HepG2 (cell line): ENCODE measurements around the gene SERPINE2. TPM values are rescaled to one million over a fixed set of nuclear protein-coding genes. Genes with fewer than 3 reads are reported as not detected.
"Not testable (repeated sequence)": the region's sequence is repeated elsewhere in the genome, so short reads cannot be mapped to it uniquely, and the experiment has no call there.

Experiments used
- ATAC-seq: fragments of 200-7000 bp; cut with Tn5 transposase; 3 replicates; pipeline ENCODE4 v1.9.1; 2020; ENCODE audit warnings: mild to moderate bottlenecking, moderate library complexity
- BruUV-seq: library from RNA; stranded (reverse); fragments of 400-500 nt; replicated peaks from 2 replicates; lab custom pipeline; 2021; lab: Mats Ljungman, UMichigan
- CTCF ChIA-PET: fragments of 300-600 bp; formaldehyde crosslinking; extraction: SDS; loops from one replicate; lab custom pipeline; 2021; ENCODE audit warnings: low total read pairs, inconsistent platforms, low intra/inter-chr PET ratio; lab: Yijun Ruan, JAX
- POLR2A ChIA-PET: fragments of 350-600 bp; sonication (Branson Sonifier 250); formaldehyde crosslinking; loops from one replicate; lab custom pipeline; 2020; ENCODE audit warnings: antibody characterized with exemption, inconsistent platforms; lab: Yijun Ruan, JAX
- DNase-seq: peaks from one replicate; pipeline ENCODE4 v3.0.0-alpha.2; 2015; ENCODE audit warnings: low spot score
- FAIRE-seq: peaks from 3 replicates; lab custom pipeline; 2011; peaks lifted over from hg19 to GRCh38; lab: Jason Lieb, UNC
- H2AFZ ChIP-seq: one replicate; pipeline ENCODE4 v1.6.1; 2011; ENCODE audit warnings: low read length, inconsistent platforms
- H3K27ac ChIP-seq: fragments of 300-600 bp; 3 replicates; pipeline ENCODE4 v1.8.0; 2011; ENCODE audit warnings: mixed run types, mild to moderate bottlenecking, mixed read lengths, low read length, inconsistent platforms; ENCODE audit not compliant: insufficient read depth; ENCODE audit errors: extremely low read length
- H3K27me3 ChIP-seq, 2 experiments: fragments of 200-600 bp in 1 of 2; 2 replicates in 1 of 2; 3 replicates in 1 of 2; pipeline versions ENCODE4 v1.6.0 to v1.8.0; 2011; ENCODE audit warnings: low read length in 2 of 2, mild to moderate bottlenecking in 2 of 2, moderate library complexity in 2 of 2, inconsistent platforms in 1 of 2; ENCODE audit not compliant: insufficient read depth in 2 of 2, control insufficient read depth in 1 of 2
- H3K36me3 ChIP-seq, 2 experiments: fragments of 200-600 bp in 1 of 2; replicated peaks in 1 of 2; 2 replicates in 1 of 2; 3 replicates in 1 of 2; pipeline versions ENCODE4 v1.5.1 to v1.8.0; 2011; ENCODE audit warnings: low read length in 2 of 2, inconsistent platforms in 1 of 2; ENCODE audit not compliant: insufficient read depth in 2 of 2, control insufficient read depth in 1 of 2
- H3K4me1 ChIP-seq: 2 replicates; pipeline ENCODE4 v1.5.1; 2012; ENCODE audit warnings: low read length, inconsistent platforms; ENCODE audit not compliant: insufficient read depth
- H3K4me2 ChIP-seq: 2 replicates; pipeline ENCODE4 v1.6.0; 2011; ENCODE audit warnings: low read depth, low read length, inconsistent platforms
- H3K4me3 ChIP-seq, 3 experiments: fragments of 200-600 bp in 1 of 3; sonication (generic), shearing (Covaris generic) in 1 of 3; replicated peaks in 1 of 3; 2 replicates each; pipeline ENCODE4 v1.5.1; 2011 to 2016; ENCODE audit warnings: low read length in 3 of 3, inconsistent platforms in 2 of 3, low read depth in 2 of 3, mild to moderate bottlenecking in 2 of 3, control low read depth in 1 of 3, mixed read lengths in 1 of 3; ENCODE audit not compliant: insufficient read depth in 1 of 3
- H3K79me2 ChIP-seq: one replicate; pipeline ENCODE4 v1.6.1; 2011; ENCODE audit warnings: low read length, inconsistent platforms; ENCODE audit not compliant: insufficient read depth
- H3K9ac ChIP-seq: 2 replicates; pipeline ENCODE4 v1.6.0; 2011; ENCODE audit warnings: mild to moderate bottlenecking, low read depth, low read length, inconsistent platforms; ENCODE audit not compliant: insufficient read depth
- H3K9me3 ChIP-seq: 2 replicates; pipeline ENCODE4 v1.5.1; 2012; ENCODE audit warnings: mild to moderate bottlenecking, low read length
- H4K20me1 ChIP-seq: 2 replicates; pipeline ENCODE4 v1.6.0; 2011; ENCODE audit warnings: inconsistent platforms, mild to moderate bottlenecking, low read length, moderate library complexity; ENCODE audit not compliant: insufficient read depth
- KDM3A ChIP-seq: IDR thresholded peaks from 2 replicates; pipeline ENCODE4 v1.6.1; 2018; ENCODE audit warnings: low read depth, missing compliant biosample characterization
- SRSF1 ChIP-seq: fragments of 200-400 bp; formaldehyde crosslinking; optimal IDR thresholded peaks from 2 replicates; pipeline ENCODE3; 2017; ENCODE audit warnings: mild to moderate bottlenecking, low read depth, low read length, moderate library complexity
- ZNF496 ChIP-seq: sonication (generic); formaldehyde crosslinking; IDR thresholded peaks from 2 replicates; pipeline ENCODE4 v1.8.1; 2023; ENCODE audit warnings: mild to moderate bottlenecking, moderate library complexity, missing genetic modification reagents; ENCODE audit not compliant: insufficient replicate concordance
- ZNF644 ChIP-seq: IDR thresholded peaks from 2 replicates; pipeline ENCODE4 v1.6.1; 2016; ENCODE audit warnings: low read depth
- WGBS: methylation state at CpG from one replicate; pipeline ENCODE4 v1.1.6; 2017; ENCODE audit warnings: low lambda C conversion rate; 5-methylcytosine and 5-hydroxymethylcytosine counted together
- in situ Hi-C: cut with HindIII; loops from 2 replicates; pipeline ENCODE4 v1.10.0; 2017; ENCODE audit warnings: low pct_unique_long_range_greater_than_20kb; ENCODE audit not compliant: extremely low pct_ligation_motif_present
- intact Hi-C: fragments of 100-400 bp; cut with micrococcal nuclease; formaldehyde crosslinking; loops from one replicate; pipeline ENCODE4 v1.10.0; 2022; ENCODE audit not compliant: unreplicated experiment
- polyA plus RNA-seq, 8 experiments: library from polyadenylated mRNA; depleted of rRNA in 3 of 8; stranded (reverse) in 7 of 8; unstranded in 1 of 8; fragments of >200 nt; fragmentation: Illumina TruSeq in 4 of 8; extraction: Trizol in 4 of 8; gene quantifications; 2 replicates each; pipeline versions ENCODE4 v1.2.1 to v1.2.3, GENCODE V29; 2011 to 2016; ENCODE audit warnings: low read depth in 4 of 8, missing spikeins in 1 of 8, mixed read lengths in 1 of 8; ENCODE audit not compliant: insufficient read depth in 1 of 8
- total RNA-seq, 5 experiments: library from RNA; depleted of rRNA; stranded (reverse); fragments of >200 nt; fragmentation: Illumina TruSeq; extraction: Trizol; gene quantifications; 2 replicates each; pipeline ENCODE4 v1.2.3, GENCODE V29; 2016; ENCODE audit warnings: low read depth in 1 of 5
- TF ChIP-seq, protein P1 (sequence below): sonication (generic); formaldehyde crosslinking; IDR thresholded peaks from 2 replicates; pipeline ENCODE4 v1.8.0; 2022; ENCODE audit warnings: mild to moderate bottlenecking, missing genetic modification reagents, borderline replicate concordance

SERPINE2 gene
- total and polyA plus RNA-seq, 2 of the 13 experiments (the other 11 are each of a cell fraction or from before 2014, with no cell fraction given) = 7.9 to 18.1 TPM

DNA sequence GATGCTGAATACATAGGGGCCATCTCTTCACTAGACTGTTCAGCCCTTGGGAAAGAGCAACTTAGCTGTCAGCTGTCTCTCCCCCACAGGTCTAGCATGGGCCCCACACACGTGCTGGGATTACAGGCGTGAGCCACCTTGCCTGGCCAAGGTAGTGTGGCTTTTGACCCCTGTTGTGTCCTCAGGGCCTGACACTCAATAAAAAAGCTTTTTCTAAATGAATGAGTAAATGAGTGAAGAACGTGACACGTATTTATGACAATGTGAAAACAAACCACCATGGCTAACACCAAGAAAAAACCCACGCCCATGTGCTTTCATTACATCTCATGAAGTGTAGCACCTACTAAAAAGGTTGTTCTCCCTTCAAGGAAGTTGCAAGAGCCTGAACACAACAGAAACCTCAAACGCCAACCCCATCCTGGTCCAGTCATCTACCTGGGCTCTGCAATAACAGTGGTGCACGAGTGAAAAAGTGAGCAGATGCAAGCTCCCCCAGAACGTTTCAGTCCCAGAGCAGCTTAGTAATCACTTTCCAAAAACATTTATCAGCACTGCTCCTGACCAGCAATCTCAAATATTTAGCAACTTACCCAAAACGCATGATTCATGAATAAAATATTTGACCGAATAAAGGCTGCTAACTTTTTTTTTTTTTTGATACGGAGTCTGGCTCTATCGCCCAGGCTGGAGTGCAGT, 97.4 kb downstream of the SERPINE2 start:
- intact Hi-C loops = no loop called here
- no peak overlapping the region for H2AFZ ChIP-seq
- H3K4me2 ChIP-seq = no peak overlapping the region; the same call in 1 of the 2 replicates
- DNase-seq (no peak), ATAC-seq (no peak), FAIRE-seq (no peak)
- WGBS = 81% methylated on average over 12 of the region's 12 CpGs
- H3K27me3 ChIP-seq = no peaks in the 10 kb centered on the region; a peak in 1 of 5 replicates
- no peaks in the 10 kb centered on the region for H3K9me3 ChIP-seq
- TSS peak; percentile 12 for BruUV-seq
- no peak for TF ChIP-seq SRSF1
- no peak for TF ChIP-seq ZNF496 (CRISPR knock-in tag)
- no peak for TF ChIP-seq KDM3A (CRISPR knock-in tag)
- no peaks in the 10 kb centered on the region for H3K36me3 ChIP-seq
- no peak overlapping the region for H3K4me3 ChIP-seq
- peaks cover 63% of the 10 kb centered on the region for H3K4me1 ChIP-seq
- ChIA-PET POLR2A (interaction anchor here (2.0 kb wide), 1 partner anchor 12 kb away, joined by 19 read pairs; no protein-coding TSS in a partner anchor), CTCF (no interaction called here)
- peaks cover 11% of the 10 kb centered on the region; the same call in 1 of the 2 replicates for H4K20me1 ChIP-seq
- no peak overlapping the region for H3K9ac ChIP-seq
- in situ Hi-C loops = no loop called here
- no peak overlapping the region for H3K27ac ChIP-seq
- peaks cover 75% of the 10 kb centered on the region for H3K79me2 ChIP-seq

- not testable (repeated sequence) for ATAC-seq
- peaks cover 90% of the 10 kb centered on the region for H3K79me2 ChIP-seq
These were observed 99.6 kb downstream of the SERPINE2 start for GRCh38 chr2:223939438-223939837.

More at GRCh38 chr2:223939438-223939837, 99.6 kb downstream of the SERPINE2 start:
- CTCF ChIA-PET, H3K27ac ChIP-seq, in situ Hi-C loops, intact Hi-C loops, BruUV-seq, H2AFZ ChIP-seq, H3K4me2 ChIP-seq, H3K9ac ChIP-seq, FAIRE-seq, H3K36me3 ChIP-seq, DNase-seq, H3K4me3 ChIP-seq, H3K27me3 ChIP-seq, H3K9me3 ChIP-seq: not testable (repeated sequence)
- TF ChIP-seq, protein P1, sequence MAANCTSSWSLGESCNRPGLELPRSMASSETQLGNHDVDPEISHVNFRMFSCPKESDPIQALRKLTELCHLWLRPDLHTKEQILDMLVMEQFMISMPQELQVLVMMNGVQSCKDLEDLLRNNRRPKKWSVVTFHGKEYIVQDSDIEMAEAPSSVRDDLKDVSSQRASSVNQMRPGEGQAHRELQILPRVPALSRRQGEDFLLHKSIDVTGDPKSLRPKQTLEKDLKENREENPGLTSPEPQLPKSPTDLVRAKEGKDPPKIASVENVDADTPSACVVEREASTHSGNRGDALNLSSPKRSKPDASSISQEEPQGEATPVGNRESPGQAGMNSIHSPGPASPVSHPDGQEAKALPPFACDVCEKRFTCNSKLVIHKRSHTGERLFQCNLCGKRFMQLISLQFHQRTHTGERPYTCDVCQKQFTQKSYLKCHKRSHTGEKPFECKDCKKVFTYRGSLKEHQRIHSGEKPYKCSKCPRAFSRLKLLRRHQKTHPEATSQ = peak; percentile 4; the same call in 1 of the 2 replicates
- TF ChIP-seq ZNF644 = peak; percentile 51; the same call in 1 of the 2 replicates
- POLR2A ChIA-PET = interaction anchor here (0.9 to 1.5 kb wide), 3 partner anchors 9 to 31 kb away, joined by 4 to 7 read pairs (median 5); no protein-coding TSS in a partner anchor
- Histone ChIP-seq H4K20me1 (peaks cover 11% of the 10 kb centered on the region; the same call in 1 of the 2 replicates), H3K4me1 (peaks cover 79% of the 10 kb centered on the region)
- 98% methylated on average over 2 of the region's 2 CpGs for WGBS
